ENCODE data around the gene ST6GALNAC4. TPM values are rescaled to one million over a fixed set of nuclear protein-coding genes. Genes with fewer than 3 reads are reported as not detected.

Gene ST6GALNAC4
- total RNA-seq, 1 experiment from 2014 or later: 38.0 TPM

DNA sequence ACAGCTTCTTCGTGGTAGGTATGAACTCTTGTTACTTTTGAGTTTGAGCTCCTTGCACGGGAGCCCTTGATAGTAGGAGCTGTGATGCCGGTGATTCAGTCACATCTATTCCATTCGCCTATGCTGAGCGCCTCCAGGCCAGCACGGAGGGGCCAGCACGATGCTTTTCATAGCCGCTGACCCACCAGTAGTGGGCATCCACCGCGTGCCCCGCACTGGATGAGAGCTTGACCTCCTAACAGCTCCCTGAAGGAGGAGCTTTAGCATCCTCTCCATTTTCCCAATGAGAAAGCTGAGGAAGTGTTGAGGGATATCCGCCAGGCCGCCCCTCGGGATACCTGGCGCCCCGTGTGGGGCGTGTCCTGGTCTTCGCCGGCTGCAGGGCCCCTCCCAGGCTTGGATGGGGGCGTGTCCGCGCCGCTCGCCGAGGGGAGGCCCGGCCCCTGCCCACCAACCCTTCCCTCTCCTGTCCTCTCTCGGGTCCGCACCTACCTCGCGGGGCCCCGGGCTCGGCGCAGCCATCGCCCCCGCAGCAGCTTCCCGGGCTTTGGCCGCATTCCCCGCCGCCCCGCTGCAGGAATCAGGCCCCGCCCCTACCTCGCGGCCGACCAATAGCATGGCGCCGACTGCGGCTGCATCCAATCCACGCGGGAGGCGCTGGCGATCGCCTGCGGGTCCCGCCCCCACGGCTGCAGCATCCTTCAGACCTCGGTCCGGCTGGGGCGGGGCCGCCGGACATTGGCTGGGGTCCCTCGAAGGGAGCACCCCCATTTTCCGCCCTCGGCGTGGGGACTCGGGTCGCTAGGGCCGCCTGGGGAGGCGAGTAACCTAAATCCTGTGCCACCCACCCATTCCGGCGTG, 13.6 kb upstream of the ST6GALNAC4 start, which contains the start of gene PIP5KL1:
TSS of gene PIP5KL1 (minus strand) at position 547 of the 861 bp plus-strand sequence. CDS start at position 522, 25 bp downstream.
- Histone ChIP-seq H3K27ac (ENCODE audit: low read length) (peak within 1 kb of the TSS; percentile 92), H3K27me3 (ENCODE audit: control insufficient read depth, insufficient read depth, low read length) (no peaks in the 10 kb centered on the region), H3K4me1 (ENCODE audit: control insufficient read depth, insufficient read depth, low read length) (peaks cover 33% of the 10 kb centered on the region), H3K4me3 (ENCODE audit: low read depth in 2 of 2, low read length in 2 of 2) (peak within 1 kb of the TSS; percentile 50 to 62), H3K36me3 (ENCODE audit: control insufficient read depth, insufficient read depth, low read length) (no peaks in the 10 kb centered on the region), H3K9me3 (ENCODE audit: control insufficient read depth, insufficient read depth, low read depth, low read length) (no peaks in the 10 kb centered on the region)
- DNase-seq (ENCODE audit: low read depth, low spot score) (no peak), ATAC-seq (peak; percentile 79)
- ChIA-PET POLR2A (interaction anchor here (0.5 kb wide), 1 partner anchor 193 kb away, joined by 3 read pairs; no protein-coding TSS in a partner anchor), CTCF (no interaction called here)
- intact Hi-C loops (cut with micrococcal nuclease; ENCODE audit: unreplicated experiment): no loop called here
- BruUV-seq (replicated peaks): no TSS peak
- no peak for TF ChIP-seq TCF7L2 (IDR thresholded peaks at IDR 0.05; ENCODE audit: low read depth, low read length)
- 0 out of 4 replicates have a peak, but pooled peaks of 1 of the 2 experiments have one; percentile 42 for TF ChIP-seq REST (IDR thresholded peaks at IDR 0.05; ENCODE audit: insufficient read depth in 1 of 2, low read depth in 2 of 2, low read length in 1 of 2)
- TF ChIP-seq SIN3A (IDR thresholded peaks at IDR 0.05; ENCODE audit: borderline replicate concordance, insufficient read depth, low read depth, low read length): 0 out of 2 replicates have a peak, but pooled peaks have one; percentile 27
- peak; percentile 40 for TF ChIP-seq POLR2AphosphoS5 (IDR thresholded peaks at IDR 0.05; ENCODE audit: low read depth, low read length)
- in situ Hi-C loops (cut with HindIII; ENCODE audit: low pct_unique_long_range_greater_than_20kb, low sequenced_read_pairs): loop anchor here (25.0 kb wide), 1 partner anchor 157 kb away; no protein-coding TSS in a partner anchor

- in situ Hi-C loops (cut with HindIII; ENCODE audit: low pct_unique_long_range_greater_than_20kb, low sequenced_read_pairs) (loop anchor here (25.0 kb wide), 1 partner anchor 158 kb away; no protein-coding TSS in a partner anchor), intact Hi-C loops (cut with micrococcal nuclease; ENCODE audit: unreplicated experiment) (no loop called here)
- Histone ChIP-seq H3K27me3 (ENCODE audit: control insufficient read depth, insufficient read depth, low read length) (no peaks in the 10 kb centered on the region), H3K36me3 (ENCODE audit: control insufficient read depth, insufficient read depth, low read length) (no peaks in the 10 kb centered on the region), H3K4me1 (ENCODE audit: control insufficient read depth, insufficient read depth, low read length) (peaks cover 25% of the 10 kb centered on the region), H3K9me3 (ENCODE audit: control insufficient read depth, insufficient read depth, low read depth, low read length) (no peaks in the 10 kb centered on the region), H3K27ac (ENCODE audit: low read length) (no peak overlapping the region), H3K4me3 (ENCODE audit: low read depth in 2 of 2, low read length in 2 of 2) (peak overlapping the region; percentile 50 to 62; a peak in 2 of 4 replicates)
- DNase-seq (ENCODE audit: low read depth, low spot score): no peak
- ATAC-seq: no peak
- ChIA-PET CTCF (interaction anchor here (0.6 kb wide), 1 partner anchor 195 kb away, joined by 3 read pairs; no protein-coding TSS in a partner anchor), POLR2A (interaction anchor here (0.5 kb wide), 1 partner anchor 192 kb away, joined by 3 read pairs; no protein-coding TSS in a partner anchor)
- no peak for TF ChIP-seq TCF7L2 (IDR thresholded peaks at IDR 0.05; ENCODE audit: low read depth, low read length)
- no peak for TF ChIP-seq POLR2AphosphoS5 (IDR thresholded peaks at IDR 0.05; ENCODE audit: low read depth, low read length)
- no peak for TF ChIP-seq REST (IDR thresholded peaks at IDR 0.05; ENCODE audit: insufficient read depth in 1 of 2, low read depth in 2 of 2, low read length in 1 of 2)
- TF ChIP-seq SIN3A (IDR thresholded peaks at IDR 0.05; ENCODE audit: borderline replicate concordance, insufficient read depth, low read depth, low read length): no peak
- no peak for TF ChIP-seq CTCF (IDR thresholded peaks at IDR 0.05)
- no TSS peak for BruUV-seq (replicated peaks)
Observed at GRCh38 chr9:127929625-127929979, 12.8 kb upstream of the ST6GALNAC4 start.

Measured in Panc1 (cell line).